NCI-H1417 (cell line): Measurements from ENCODE around the gene PARD3B.
A peak's percentile ranks its signal among the peaks of the same experiment; 100 is the strongest.

Source experiments
- DNase-seq, 3 experiments: peaks; one replicate each; lab custom pipeline; 2025; lab: John Stamatoyannopoulos, UW

The PARD3B gene

GRCh38 chr2:205511641-205512040 lies 966.4 kb downstream of the PARD3B start:
- DNase-seq = no peak

GRCh38 chr2:205520311-205520710 lies 975.0 kb downstream of the PARD3B start:
- DNase-seq = no peak

GRCh38 chr2:205524656-205525055 lies 979.4 kb downstream of the PARD3B start:
- DNase-seq = no peak

GRCh38 chr2:205527801-205528200 lies 982.5 kb downstream of the PARD3B start:
- no peak for DNase-seq

- peak in 1 of 3 experiments; percentile 49 for DNase-seq
Measured at GRCh38 chr2:205531072-205531471, 985.8 kb downstream of the PARD3B start.

- DNase-seq = no peak
Measured at GRCh38 chr2:205531489-205532148, 986.3 kb downstream of the PARD3B start.

- DNase-seq = no peak
Measured at GRCh38 chr2:205535001-205535400, 989.7 kb downstream of the PARD3B start.

GRCh38 chr2:205539603-205540002 lies 994.3 kb downstream of the PARD3B start:
- no peak for DNase-seq

- DNase-seq = no peak
Measured at GRCh38 chr2:205540036-205540435, 994.8 kb downstream of the PARD3B start.

GRCh38 chr2:205543262-205543843 lies 998.1 kb downstream of the PARD3B start:
- no peak for DNase-seq

- peak in 1 of 3 experiments; percentile 30 for DNase-seq
Measured at GRCh38 chr2:205543937-205544702, 998.8 kb downstream of the PARD3B start.

- DNase-seq = no peak
Measured at GRCh38 chr2:205545971-205546816, 1000.9 kb downstream of the PARD3B start.

GRCh38 chr2:205555566-205556230 lies 1010.4 kb downstream of the PARD3B start:
- DNase-seq = peak in 1 of 3 experiments; percentile 42

GRCh38 chr2:205556357-205556756 lies 1011.1 kb downstream of the PARD3B start:
- DNase-seq = no peak

- peak in 1 of 3 experiments; percentile 36 for DNase-seq
Measured at GRCh38 chr2:205556841-205557539, 1011.7 kb downstream of the PARD3B start.

- DNase-seq = no peak
Measured at GRCh38 chr2:205557873-205558272, 1012.6 kb downstream of the PARD3B start.

- DNase-seq = no peak
Measured at GRCh38 chr2:205561441-205561840, 1016.2 kb downstream of the PARD3B start.

GRCh38 chr2:205563646-205564045 lies 1018.4 kb downstream of the PARD3B start:
- DNase-seq = peak in 1 of 3 experiments; percentile 7

GRCh38 chr2:205564346-205565141 lies 1019.3 kb downstream of the PARD3B start:
- no peak for DNase-seq

- DNase-seq = no peak
Measured at GRCh38 chr2:205565142-205565522, 1019.9 kb downstream of the PARD3B start.
